Stimulated activated CD8-positive, alpha-beta memory T cell treated with anti-CD3 and anti-CD28 coated beads, Interleukin-7, amount 100 ng/mL, for 48 hours (primary cell): ENCODE results near the gene TYK2.
"Not testable (repeated sequence)": the region's sequence is repeated elsewhere in the genome, so short reads cannot be mapped to it uniquely, and the experiment has no call there.

Experiments
- DNase-seq, 2 donors: peaks; one replicate each; pipeline ENCODE4 v3.0.0-alpha.2; 2020; ENCODE audit warnings: low read depth in 1 of 2; ENCODE audit errors: extremely low read depth in 1 of 2

TYK2 gene

GRCh38 chr19:10380313-10381102 lies at the start of gene TYK2:
Gene TYK2 (minus strand): TSS chr19:10380572. CDS start chr19:10378406, 2,166 bp downstream.
- peak; percentile 86 to 94 for DNase-seq

DNA sequence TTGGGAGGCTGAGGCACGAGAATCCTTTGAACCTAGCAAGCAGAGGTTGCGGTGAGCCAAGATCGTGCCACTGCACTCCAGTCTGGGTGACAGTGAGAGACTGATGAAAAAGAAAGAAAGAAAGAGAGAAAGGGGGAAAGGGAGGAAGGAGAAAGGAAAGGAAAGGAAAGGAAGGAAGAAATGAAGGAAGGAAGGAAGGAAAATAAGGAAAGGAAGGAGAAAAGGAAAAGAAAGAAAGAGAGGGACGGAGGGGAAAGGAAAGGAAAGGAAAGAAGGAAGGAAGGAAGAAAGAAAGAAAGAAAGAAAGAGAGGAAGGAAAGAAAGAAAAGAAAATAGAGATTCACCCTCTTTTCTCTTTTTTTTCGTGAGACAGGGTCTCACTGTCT lies 48.6 kb upstream of the TYK2 start:
- no peak for DNase-seq

- DNase-seq = no peak
Measured at GRCh38 chr19:10427169-10427568, 46.8 kb upstream of the TYK2 start.

DNA sequence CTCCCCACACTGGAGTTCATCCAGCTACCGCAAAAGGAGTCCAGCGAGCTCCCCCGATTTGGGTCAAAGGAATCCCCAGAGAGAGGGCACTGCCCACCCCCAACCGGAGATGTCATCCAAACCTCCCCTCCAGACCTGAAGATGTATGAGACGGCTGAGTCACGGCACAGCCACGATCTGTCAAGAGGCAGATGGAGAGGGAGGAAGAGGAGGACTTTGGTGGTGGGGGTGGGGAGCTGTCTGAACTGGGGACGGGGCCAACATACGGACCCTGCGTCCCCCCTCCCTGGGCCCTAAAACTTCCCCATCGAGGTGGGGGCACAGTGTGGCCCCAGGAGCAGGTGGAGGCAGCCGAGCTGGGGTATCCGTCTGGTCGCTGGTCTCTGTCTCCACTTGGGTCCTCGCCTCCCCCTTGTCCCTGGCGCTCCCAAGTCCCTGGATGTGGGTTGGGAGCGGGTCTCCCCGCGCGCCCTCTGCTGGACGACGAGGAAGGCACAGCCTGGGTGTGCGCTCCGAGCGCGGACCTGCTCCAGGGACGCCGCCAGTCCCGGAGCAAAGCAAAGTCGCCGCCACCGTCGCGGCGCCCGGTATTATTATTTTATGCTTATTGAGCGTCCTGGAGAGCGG lies 43.8 kb upstream of the TYK2 start:
- DNase-seq = no peak

DNA sequence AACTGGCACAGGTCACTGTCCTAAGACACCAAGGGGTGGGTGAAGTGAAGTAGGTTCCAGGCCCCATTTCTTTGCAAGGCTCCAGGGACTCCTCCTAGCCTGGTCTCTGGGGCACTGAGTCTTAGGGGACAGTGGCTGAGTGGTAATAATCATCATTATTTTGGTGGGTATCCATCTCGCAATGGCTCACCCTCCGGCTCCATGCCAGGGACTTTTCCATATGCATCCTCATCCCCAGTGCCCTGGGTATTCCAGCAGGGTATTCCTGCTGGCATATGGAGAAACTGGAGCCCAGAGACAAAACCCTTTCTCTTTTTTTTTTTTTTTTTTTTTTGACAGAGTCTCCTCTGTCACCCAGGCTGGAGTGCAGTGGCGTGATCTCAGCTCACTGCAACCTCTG lies 42.5 kb upstream of the TYK2 start:
- DNase-seq = no peak

DNA sequence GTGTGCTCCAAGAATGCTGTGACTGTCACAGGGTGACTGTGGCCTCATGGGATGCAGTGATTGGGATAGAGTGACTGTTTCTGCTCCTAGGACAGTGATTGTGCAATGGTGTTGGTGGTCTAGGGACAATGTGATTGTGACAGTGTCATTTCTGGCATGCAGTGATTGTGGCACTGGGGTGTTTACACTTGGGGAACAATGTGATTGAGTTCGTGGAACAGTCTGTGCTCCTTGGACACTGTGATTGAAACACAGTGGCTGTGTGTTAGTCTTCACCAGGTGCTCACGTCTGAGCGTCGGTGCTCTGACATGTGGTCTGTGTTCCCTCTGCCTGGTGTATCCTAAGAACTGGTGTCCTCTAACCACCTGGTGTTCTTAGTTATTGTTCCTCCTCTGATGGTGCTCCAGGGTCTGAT lies 41.7 kb upstream of the TYK2 start:
- no peak for DNase-seq

- no peak for DNase-seq
Measured at GRCh38 chr19:10421240-10422045, 41.1 kb upstream of the TYK2 start.

DNA sequence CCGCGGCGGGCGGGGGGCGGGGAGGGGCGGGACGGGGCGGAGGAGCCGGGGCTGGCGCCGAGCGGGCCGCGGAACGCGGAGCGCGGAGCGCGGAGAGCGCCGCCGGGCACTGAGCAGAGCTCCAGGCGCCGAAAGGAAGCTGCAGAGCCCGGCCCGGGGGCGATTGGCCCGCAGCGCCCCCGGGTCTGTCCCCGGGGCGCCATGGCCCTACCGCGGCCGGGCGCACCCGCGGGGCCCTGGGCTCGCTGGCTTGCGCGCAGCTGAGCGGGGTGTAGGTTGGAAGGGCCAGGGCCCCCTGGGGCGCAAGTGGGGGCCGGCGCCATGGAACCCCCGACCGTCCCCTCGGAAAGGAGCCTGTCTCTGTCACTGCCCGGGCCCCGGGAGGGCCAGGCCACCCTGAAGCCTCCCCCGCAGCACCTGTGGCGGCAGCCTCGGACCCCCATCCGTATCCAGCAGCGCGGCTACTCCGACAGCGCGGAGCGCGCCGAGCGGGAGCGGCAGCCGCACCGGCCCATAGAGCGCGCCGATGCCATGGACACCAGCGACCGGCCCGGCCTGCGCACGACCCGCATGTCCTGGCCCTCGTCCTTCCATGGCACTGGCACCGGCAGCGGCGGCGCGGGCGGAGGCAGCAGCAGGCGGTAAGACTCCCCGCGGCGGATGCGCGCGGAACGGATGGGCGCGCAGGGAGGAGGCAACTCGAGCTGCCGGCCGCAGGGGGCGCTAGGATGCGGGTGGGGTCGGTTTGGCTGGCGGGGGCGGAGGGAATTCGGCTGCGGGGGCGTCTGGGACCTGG lies 40.3 kb upstream of the TYK2 start, which contains the start of gene PDE4A:
Gene PDE4A, plus strand, starts transcription at position 95 of the 796 bp plus-strand sequence. Its CDS starts 227 bp downstream, at position 322.
- no peak for DNase-seq

DNA sequence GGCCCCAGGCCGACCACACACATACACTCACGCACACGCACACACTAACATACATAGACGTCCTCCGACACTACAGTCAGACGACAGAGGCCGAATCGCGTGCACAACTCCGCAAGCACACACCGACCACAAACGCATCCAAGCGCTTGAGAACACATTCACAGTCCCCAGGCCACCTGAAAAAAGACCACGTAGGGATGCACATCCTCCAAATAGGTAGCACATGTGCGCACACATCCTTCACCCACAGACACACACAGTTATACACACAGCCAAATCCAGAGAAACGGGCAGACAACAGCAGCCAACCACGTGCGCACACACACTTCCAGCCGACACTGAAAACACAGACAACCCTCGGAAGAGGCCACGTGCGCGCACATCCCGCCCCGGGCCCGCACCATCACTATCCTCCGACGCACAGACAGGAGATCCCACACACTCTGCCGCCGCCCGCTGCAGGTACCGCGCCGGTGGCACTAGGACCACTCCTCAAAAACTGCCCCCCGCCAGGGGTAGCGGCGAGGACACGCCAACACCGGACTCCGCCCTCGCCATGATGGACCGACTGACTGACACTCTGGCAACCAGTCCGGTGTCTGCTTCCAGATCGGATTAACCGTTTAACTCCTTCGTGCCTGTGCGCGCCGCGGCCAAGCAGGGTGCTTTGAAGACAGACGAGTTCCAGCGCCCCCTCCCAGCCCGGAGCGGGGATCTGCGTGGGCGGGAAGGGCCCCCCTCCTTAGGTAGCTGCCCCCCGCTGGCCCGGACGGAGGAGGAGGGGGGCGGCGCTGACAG lies 39.5 kb upstream of the TYK2 start:
- peak in 1 of 2 donors; percentile 50 for DNase-seq

GRCh38 chr19:10419200-10419645 lies 38.9 kb upstream of the TYK2 start:
- no peak for DNase-seq

DNA sequence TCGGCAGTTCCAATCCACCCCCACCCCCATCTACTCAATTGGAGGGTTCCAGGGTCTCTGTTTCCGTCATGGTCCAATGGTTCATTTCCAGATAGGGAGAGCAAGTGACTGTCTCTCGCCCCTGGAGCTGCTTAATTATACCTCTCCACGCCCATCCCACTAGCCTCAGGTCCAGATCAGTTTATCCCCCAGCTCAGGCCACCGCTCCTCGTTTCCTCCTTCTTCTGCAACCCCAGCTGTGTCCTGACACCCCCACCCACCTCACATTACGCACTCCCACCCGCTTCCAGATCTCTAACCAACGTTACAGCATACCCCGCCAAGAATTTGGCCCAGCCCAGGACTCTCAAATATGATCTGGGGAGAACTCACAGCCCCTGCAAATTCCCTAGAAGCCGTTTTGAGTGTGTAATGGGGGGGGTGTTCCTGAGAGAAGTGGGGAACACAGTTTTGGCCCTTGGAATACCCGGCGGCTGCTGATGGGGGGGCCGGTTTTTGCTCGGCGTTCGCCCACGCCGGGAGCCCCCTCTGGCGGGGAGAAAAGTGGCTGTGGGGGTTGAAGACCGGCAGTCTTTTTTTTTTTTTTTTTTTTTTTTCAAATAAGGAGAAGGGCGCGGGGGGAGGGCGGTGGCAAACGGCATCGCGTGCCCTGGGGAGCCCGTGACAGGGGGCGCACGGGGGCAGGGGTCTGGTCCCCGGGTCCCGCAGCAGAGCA lies 38.3 kb upstream of the TYK2 start:
- no peak for DNase-seq

GRCh38 chr19:10418235-10418484 lies 37.8 kb upstream of the TYK2 start:
- no peak for DNase-seq

DNA sequence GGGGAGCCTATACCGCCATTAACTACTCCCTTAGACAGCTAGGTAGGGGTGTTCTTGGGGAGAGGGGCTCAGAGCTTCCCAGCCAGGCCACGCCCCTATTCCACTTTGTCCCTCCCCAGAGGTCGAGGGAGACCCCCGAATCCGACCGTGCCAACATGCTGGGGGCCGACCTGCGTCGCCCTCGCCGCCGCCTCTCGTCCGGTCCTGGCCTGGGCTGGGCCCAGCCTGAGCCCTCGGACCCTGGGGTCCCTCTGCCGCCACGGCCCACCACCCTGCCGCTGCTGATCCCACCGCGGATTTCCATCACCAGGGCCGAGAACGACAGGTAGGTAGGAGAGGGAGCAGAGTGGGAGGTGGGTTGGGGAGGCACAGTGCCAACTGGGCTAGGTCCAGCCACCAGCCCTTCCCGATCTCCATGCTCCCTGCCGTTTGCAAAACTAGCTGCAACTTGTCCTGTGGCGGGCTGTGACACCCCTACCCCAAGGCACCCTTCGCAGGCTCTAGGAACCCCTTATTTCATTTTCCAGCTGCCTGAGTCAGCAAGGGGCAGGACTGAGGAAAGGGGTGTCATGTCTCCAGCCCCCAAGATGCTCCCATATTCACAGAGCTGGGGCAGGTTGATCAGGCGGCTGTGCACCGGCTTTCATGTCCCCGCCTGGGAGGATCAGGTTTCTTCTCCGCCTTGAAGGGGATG lies 37.3 kb upstream of the TYK2 start:
- DNase-seq = no peak

- peak; percentile 90 to 91 for DNase-seq
Measured at GRCh38 chr19:10416380-10417257, 36.2 kb upstream of the TYK2 start.

DNA sequence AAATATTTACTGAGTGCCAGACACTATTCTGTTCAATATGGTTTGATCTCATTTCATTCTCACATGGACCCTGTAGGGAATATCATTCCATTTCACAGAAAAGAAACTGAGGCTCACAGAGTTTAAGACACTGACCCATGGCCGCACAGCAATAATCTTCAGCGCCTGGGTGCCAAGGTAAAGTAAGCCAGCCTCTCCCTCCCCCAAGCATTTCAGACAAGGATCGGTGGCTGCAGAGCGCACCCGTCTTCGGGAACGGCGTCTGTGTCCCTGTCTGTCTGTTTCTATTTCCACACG lies 35.7 kb upstream of the TYK2 start:
- no peak for DNase-seq

- no peak for DNase-seq
Measured at GRCh38 chr19:10412257-10412977, 32.0 kb upstream of the TYK2 start.

DNA sequence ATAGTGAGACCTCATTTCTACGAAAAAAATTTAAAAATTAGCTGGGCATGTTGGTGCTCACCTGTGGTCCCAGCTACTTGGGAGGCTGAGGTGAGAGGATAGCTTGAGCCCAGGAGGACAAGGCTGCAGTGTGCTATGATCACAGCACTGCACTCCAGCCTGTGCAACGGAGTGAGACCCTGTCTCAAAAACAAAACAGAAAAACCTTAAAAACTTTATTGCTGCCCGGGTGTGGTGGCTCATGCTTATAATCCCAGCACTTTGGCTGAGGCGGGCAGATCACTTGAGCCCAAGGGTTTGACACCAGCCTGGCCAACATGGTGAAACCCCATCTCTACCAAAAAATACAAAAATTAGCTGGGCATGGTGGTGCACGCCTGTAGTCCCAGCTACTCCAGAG lies 30.9 kb upstream of the TYK2 start:
- DNase-seq = not testable (repeated sequence)
